K562 (cell line): ENCODE measurements around the gene CFAP58. TPM values are rescaled to one million over a fixed set of nuclear protein-coding genes. Genes with fewer than 3 reads are reported as not detected.

Experiments
- DMBX1 ChIP-seq: fragments of 250-450 bp; sonication (Bioruptor Pico); IDR thresholded peaks from 2 replicates; pipeline ENCODE4 v1.8.0; 2022; ENCODE audit warnings: inconsistent platforms, mild to moderate bottlenecking, moderate library complexity, borderline replicate concordance
- HES1 ChIP-seq: fragments of 450-650 bp; IDR thresholded peaks from 2 replicates; pipeline ENCODE4 v1.6.1; 2016; ENCODE audit warnings: low read depth, mild to moderate bottlenecking, moderate library complexity
- MTA3 ChIP-seq: fragments of 450-650 bp; formaldehyde crosslinking; IDR thresholded peaks from 2 replicates; pipeline ENCODE4 v1.6.1; 2017; ENCODE audit warnings: mild to moderate bottlenecking, borderline replicate concordance
- MYBL2 ChIP-seq, 2 experiments: fragments of 450-650 bp in 1 of 2; sonication (generic) in 1 of 2; formaldehyde crosslinking in 1 of 2; IDR thresholded peaks; 2 replicates each; pipeline versions ENCODE4 v1.6.1 to v1.8.1; 2017 to 2022; ENCODE audit warnings: borderline replicate concordance in 1 of 2, inconsistent platforms in 1 of 2, low read depth in 1 of 2, mild to moderate bottlenecking in 1 of 2, missing genetic modification reagents in 1 of 2, moderate library complexity in 1 of 2
- NFIC ChIP-seq: fragments of 450-650 bp; IDR thresholded peaks from 2 replicates; pipeline ENCODE4 v1.6.1; 2017; ENCODE audit warnings: mild to moderate bottlenecking, inconsistent platforms
- NFIX ChIP-seq: fragments of 250-450 bp; sonication (Bioruptor Pico); IDR thresholded peaks from 2 replicates; pipeline ENCODE4 v1.4.0; 2020; ENCODE audit warnings: low read depth, mild to moderate bottlenecking, moderate library complexity
- PTRF ChIP-seq: fragments of 450-650 bp; IDR thresholded peaks from 2 replicates; pipeline ENCODE4 v1.6.1; 2016; ENCODE audit warnings: mild to moderate bottlenecking, missing genetic modification characterization, missing compliant biosample characterization
- PURB ChIP-seq: sonication (generic); formaldehyde crosslinking; IDR thresholded peaks from 2 replicates; pipeline ENCODE4 v1.9.0; 2021; ENCODE audit warnings: low read depth, mild to moderate bottlenecking, missing genetic modification reagents
- RBFOX2 ChIP-seq: fragments of 200-400 bp; formaldehyde crosslinking; IDR thresholded peaks from 2 replicates; pipeline ENCODE4 v1.6.1; 2017; ENCODE audit warnings: low read depth, mild to moderate bottlenecking, low read length, moderate library complexity
- RBM15 ChIP-seq: fragments of 200-400 bp; formaldehyde crosslinking; IDR thresholded peaks from 2 replicates; pipeline ENCODE4 v1.6.1; 2018; ENCODE audit warnings: mild to moderate bottlenecking, low read length, moderate library complexity; ENCODE audit not compliant: insufficient read depth
- ZBTB26 ChIP-seq: fragments of 450-650 bp; formaldehyde crosslinking; IDR thresholded peaks from 2 replicates; pipeline ENCODE4 v1.4.0; 2022; ENCODE audit warnings: missing genetic modification characterization
- polyA plus RNA-seq, 8 experiments: library from polyadenylated mRNA; depleted of rRNA in 4 of 8; stranded (reverse) in 5 of 8; unstranded in 3 of 8; fragments of >200 nt; fragmentation: Nextera tagmentation in 2 of 8; fragmentation: Illumina TruSeq in 1 of 8; extraction: Ambion mirVana in 2 of 8; extraction: Trizol in 1 of 8; gene quantifications; 2 replicates each; pipeline versions ENCODE4 v1.2.1 to v1.2.3, GENCODE V29; 2011 to 2014; ENCODE audit warnings: inconsistent platforms in 1 of 8, missing spikeins in 1 of 8
- total RNA-seq, 7 experiments: library from RNA; depleted of rRNA in 6 of 7; stranded (reverse); fragments of >200 nt in 6 of 7; fragmentation: Illumina TruSeq in 2 of 7; extraction: Trizol in 2 of 7; gene quantifications; 2 replicates each; pipeline versions ENCODE4 v1.2.1 to v1.2.3, GENCODE V29; 2011 to 2021; ENCODE audit warnings: low replicate concordance in 1 of 7
- TF ChIP-seq, protein P1 (sequence below): fragments of 200-600 bp; sonication (generic); IDR thresholded peaks from one replicate; pipeline ENCODE4 v1.6.1; 2012; ENCODE audit warnings: mild to moderate bottlenecking, low read depth, low read length, inconsistent platforms

The CFAP58 gene
- total and polyA plus RNA-seq, 9 of the 15 experiments (the other 6 are each of a cell fraction or from before 2014, with no cell fraction given) = 0.08 to 2.0 (median 0.71) TPM

GRCh38 chr10:104332243-104333031, 21.2 kb upstream of the CFAP58 start (continued):
- TF ChIP-seq, protein P1, sequence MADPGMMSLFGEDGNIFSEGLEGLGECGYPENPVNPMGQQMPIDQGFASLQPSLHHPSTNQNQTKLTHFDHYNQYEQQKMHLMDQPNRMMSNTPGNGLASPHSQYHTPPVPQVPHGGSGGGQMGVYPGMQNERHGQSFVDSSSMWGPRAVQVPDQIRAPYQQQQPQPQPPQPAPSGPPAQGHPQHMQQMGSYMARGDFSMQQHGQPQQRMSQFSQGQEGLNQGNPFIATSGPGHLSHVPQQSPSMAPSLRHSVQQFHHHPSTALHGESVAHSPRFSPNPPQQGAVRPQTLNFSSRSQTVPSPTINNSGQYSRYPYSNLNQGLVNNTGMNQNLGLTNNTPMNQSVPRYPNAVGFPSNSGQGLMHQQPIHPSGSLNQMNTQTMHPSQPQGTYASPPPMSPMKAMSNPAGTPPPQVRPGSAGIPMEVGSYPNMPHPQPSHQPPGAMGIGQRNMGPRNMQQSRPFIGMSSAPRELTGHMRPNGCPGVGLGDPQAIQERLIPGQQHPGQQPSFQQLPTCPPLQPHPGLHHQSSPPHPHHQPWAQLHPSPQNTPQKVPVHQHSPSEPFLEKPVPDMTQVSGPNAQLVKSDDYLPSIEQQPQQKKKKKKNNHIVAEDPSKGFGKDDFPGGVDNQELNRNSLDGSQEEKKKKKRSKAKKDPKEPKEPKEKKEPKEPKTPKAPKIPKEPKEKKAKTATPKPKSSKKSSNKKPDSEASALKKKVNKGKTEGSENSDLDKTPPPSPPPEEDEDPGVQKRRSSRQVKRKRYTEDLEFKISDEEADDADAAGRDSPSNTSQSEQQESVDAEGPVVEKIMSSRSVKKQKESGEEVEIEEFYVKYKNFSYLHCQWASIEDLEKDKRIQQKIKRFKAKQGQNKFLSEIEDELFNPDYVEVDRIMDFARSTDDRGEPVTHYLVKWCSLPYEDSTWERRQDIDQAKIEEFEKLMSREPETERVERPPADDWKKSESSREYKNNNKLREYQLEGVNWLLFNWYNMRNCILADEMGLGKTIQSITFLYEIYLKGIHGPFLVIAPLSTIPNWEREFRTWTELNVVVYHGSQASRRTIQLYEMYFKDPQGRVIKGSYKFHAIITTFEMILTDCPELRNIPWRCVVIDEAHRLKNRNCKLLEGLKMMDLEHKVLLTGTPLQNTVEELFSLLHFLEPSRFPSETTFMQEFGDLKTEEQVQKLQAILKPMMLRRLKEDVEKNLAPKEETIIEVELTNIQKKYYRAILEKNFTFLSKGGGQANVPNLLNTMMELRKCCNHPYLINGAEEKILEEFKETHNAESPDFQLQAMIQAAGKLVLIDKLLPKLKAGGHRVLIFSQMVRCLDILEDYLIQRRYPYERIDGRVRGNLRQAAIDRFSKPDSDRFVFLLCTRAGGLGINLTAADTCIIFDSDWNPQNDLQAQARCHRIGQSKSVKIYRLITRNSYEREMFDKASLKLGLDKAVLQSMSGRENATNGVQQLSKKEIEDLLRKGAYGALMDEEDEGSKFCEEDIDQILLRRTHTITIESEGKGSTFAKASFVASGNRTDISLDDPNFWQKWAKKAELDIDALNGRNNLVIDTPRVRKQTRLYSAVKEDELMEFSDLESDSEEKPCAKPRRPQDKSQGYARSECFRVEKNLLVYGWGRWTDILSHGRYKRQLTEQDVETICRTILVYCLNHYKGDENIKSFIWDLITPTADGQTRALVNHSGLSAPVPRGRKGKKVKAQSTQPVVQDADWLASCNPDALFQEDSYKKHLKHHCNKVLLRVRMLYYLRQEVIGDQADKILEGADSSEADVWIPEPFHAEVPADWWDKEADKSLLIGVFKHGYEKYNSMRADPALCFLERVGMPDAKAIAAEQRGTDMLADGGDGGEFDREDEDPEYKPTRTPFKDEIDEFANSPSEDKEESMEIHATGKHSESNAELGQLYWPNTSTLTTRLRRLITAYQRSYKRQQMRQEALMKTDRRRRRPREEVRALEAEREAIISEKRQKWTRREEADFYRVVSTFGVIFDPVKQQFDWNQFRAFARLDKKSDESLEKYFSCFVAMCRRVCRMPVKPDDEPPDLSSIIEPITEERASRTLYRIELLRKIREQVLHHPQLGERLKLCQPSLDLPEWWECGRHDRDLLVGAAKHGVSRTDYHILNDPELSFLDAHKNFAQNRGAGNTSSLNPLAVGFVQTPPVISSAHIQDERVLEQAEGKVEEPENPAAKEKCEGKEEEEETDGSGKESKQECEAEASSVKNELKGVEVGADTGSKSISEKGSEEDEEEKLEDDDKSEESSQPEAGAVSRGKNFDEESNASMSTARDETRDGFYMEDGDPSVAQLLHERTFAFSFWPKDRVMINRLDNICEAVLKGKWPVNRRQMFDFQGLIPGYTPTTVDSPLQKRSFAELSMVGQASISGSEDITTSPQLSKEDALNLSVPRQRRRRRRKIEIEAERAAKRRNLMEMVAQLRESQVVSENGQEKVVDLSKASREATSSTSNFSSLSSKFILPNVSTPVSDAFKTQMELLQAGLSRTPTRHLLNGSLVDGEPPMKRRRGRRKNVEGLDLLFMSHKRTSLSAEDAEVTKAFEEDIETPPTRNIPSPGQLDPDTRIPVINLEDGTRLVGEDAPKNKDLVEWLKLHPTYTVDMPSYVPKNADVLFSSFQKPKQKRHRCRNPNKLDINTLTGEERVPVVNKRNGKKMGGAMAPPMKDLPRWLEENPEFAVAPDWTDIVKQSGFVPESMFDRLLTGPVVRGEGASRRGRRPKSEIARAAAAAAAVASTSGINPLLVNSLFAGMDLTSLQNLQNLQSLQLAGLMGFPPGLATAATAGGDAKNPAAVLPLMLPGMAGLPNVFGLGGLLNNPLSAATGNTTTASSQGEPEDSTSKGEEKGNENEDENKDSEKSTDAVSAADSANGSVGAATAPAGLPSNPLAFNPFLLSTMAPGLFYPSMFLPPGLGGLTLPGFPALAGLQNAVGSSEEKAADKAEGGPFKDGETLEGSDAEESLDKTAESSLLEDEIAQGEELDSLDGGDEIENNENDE = no peak
- peak; percentile 46; the same call in 1 of the 2 replicates for TF ChIP-seq DMBX1 (CRISPR knock-in tag)
- TF ChIP-seq RBFOX2 = no peak
- TF ChIP-seq MYBL2 (IDR thresholded peaks at IDR 0.05; ENCODE audit: low read depth) = no peak
- TF ChIP-seq MYBL2 (CRISPR knock-in tag; IDR thresholded peaks at IDR 0.05; ENCODE audit: borderline replicate concordance) = no peak
- no peak for TF ChIP-seq NFIX
- TF ChIP-seq NFIC = peak; percentile 57
- no peak for TF ChIP-seq MTA3
- TF ChIP-seq RBM15 = no peak
- TF ChIP-seq PTRF (tag) = no peak
- no peak for TF ChIP-seq HES1
- no peak for TF ChIP-seq PURB (CRISPR knock-in tag)
- TF ChIP-seq ZBTB26 (CRISPR knock-in tag) = no peak
